HepG2 (cell line): Measurements from ENCODE around the gene PPP1R7. TPM values are rescaled to one million over a fixed set of nuclear protein-coding genes. Genes with fewer than 3 reads are reported as not detected.

Source experiments
- ATAC-seq: fragments of 200-7000 bp; cut with Tn5 transposase; 3 replicates; pipeline ENCODE4 v1.9.1; 2020; ENCODE audit warnings: mild to moderate bottlenecking, moderate library complexity
- BruUV-seq: library from RNA; stranded (reverse); fragments of 400-500 nt; replicated peaks from 2 replicates; lab custom pipeline; 2021; lab: Mats Ljungman, UMichigan
- CTCF ChIA-PET: fragments of 300-600 bp; formaldehyde crosslinking; extraction: SDS; loops from one replicate; lab custom pipeline; 2021; ENCODE audit warnings: low total read pairs, inconsistent platforms, low intra/inter-chr PET ratio; lab: Yijun Ruan, JAX
- POLR2A ChIA-PET: fragments of 350-600 bp; sonication (Branson Sonifier 250); formaldehyde crosslinking; loops from one replicate; lab custom pipeline; 2020; ENCODE audit warnings: antibody characterized with exemption, inconsistent platforms; lab: Yijun Ruan, JAX
- DNase-seq: peaks from one replicate; pipeline ENCODE4 v3.0.0-alpha.2; 2015; ENCODE audit warnings: low spot score
- FAIRE-seq: peaks from 3 replicates; lab custom pipeline; 2011; peaks lifted over from hg19 to GRCh38; lab: Jason Lieb, UNC
- H2AFZ ChIP-seq: one replicate; pipeline ENCODE4 v1.6.1; 2011; ENCODE audit warnings: low read length, inconsistent platforms
- H3K27ac ChIP-seq: fragments of 300-600 bp; 3 replicates; pipeline ENCODE4 v1.8.0; 2011; ENCODE audit warnings: mixed run types, mild to moderate bottlenecking, mixed read lengths, low read length, inconsistent platforms; ENCODE audit not compliant: insufficient read depth; ENCODE audit errors: extremely low read length
- H3K27me3 ChIP-seq, 2 experiments: fragments of 200-600 bp in 1 of 2; 2 replicates in 1 of 2; 3 replicates in 1 of 2; pipeline versions ENCODE4 v1.6.0 to v1.8.0; 2011; ENCODE audit warnings: low read length in 2 of 2, mild to moderate bottlenecking in 2 of 2, moderate library complexity in 2 of 2, inconsistent platforms in 1 of 2; ENCODE audit not compliant: insufficient read depth in 2 of 2, control insufficient read depth in 1 of 2
- H3K36me3 ChIP-seq, 2 experiments: fragments of 200-600 bp in 1 of 2; replicated peaks in 1 of 2; 2 replicates in 1 of 2; 3 replicates in 1 of 2; pipeline versions ENCODE4 v1.5.1 to v1.8.0; 2011; ENCODE audit warnings: low read length in 2 of 2, inconsistent platforms in 1 of 2; ENCODE audit not compliant: insufficient read depth in 2 of 2, control insufficient read depth in 1 of 2
- H3K4me1 ChIP-seq: 2 replicates; pipeline ENCODE4 v1.5.1; 2012; ENCODE audit warnings: low read length, inconsistent platforms; ENCODE audit not compliant: insufficient read depth
- H3K4me2 ChIP-seq: 2 replicates; pipeline ENCODE4 v1.6.0; 2011; ENCODE audit warnings: low read depth, low read length, inconsistent platforms
- H3K4me3 ChIP-seq, 3 experiments: fragments of 200-600 bp in 1 of 3; sonication (generic), shearing (Covaris generic) in 1 of 3; replicated peaks in 1 of 3; 2 replicates each; pipeline ENCODE4 v1.5.1; 2011 to 2016; ENCODE audit warnings: low read length in 3 of 3, inconsistent platforms in 2 of 3, low read depth in 2 of 3, mild to moderate bottlenecking in 2 of 3, control low read depth in 1 of 3, mixed read lengths in 1 of 3; ENCODE audit not compliant: insufficient read depth in 1 of 3
- H3K79me2 ChIP-seq: one replicate; pipeline ENCODE4 v1.6.1; 2011; ENCODE audit warnings: low read length, inconsistent platforms; ENCODE audit not compliant: insufficient read depth
- H3K9ac ChIP-seq: 2 replicates; pipeline ENCODE4 v1.6.0; 2011; ENCODE audit warnings: mild to moderate bottlenecking, low read depth, low read length, inconsistent platforms; ENCODE audit not compliant: insufficient read depth
- H3K9me3 ChIP-seq: 2 replicates; pipeline ENCODE4 v1.5.1; 2012; ENCODE audit warnings: mild to moderate bottlenecking, low read length
- H4K20me1 ChIP-seq: 2 replicates; pipeline ENCODE4 v1.6.0; 2011; ENCODE audit warnings: inconsistent platforms, mild to moderate bottlenecking, low read length, moderate library complexity; ENCODE audit not compliant: insufficient read depth
- ZNF296 ChIP-seq: sonication (generic); formaldehyde crosslinking; conservative IDR thresholded peaks from 2 replicates; pipeline ENCODE4 v1.5.0; 2020; ENCODE audit warnings: mild to moderate bottlenecking, missing genetic modification reagents
- ZSCAN31 ChIP-seq: sonication (generic); formaldehyde crosslinking; IDR thresholded peaks from 2 replicates; pipeline ENCODE4 v1.5.0; 2020; ENCODE audit warnings: low read depth, mild to moderate bottlenecking, missing genetic modification reagents
- WGBS: methylation state at CpG from one replicate; pipeline ENCODE4 v1.1.6; 2017; ENCODE audit warnings: low lambda C conversion rate; 5-methylcytosine and 5-hydroxymethylcytosine counted together
- in situ Hi-C: cut with HindIII; loops from 2 replicates; pipeline ENCODE4 v1.10.0; 2017; ENCODE audit warnings: low pct_unique_long_range_greater_than_20kb; ENCODE audit not compliant: extremely low pct_ligation_motif_present
- intact Hi-C: fragments of 100-400 bp; cut with micrococcal nuclease; formaldehyde crosslinking; loops from one replicate; pipeline ENCODE4 v1.10.0; 2022; ENCODE audit not compliant: unreplicated experiment
- polyA plus RNA-seq, 8 experiments: library from polyadenylated mRNA; depleted of rRNA in 3 of 8; stranded (reverse) in 7 of 8; unstranded in 1 of 8; fragments of >200 nt; fragmentation: Illumina TruSeq in 4 of 8; extraction: Trizol in 4 of 8; gene quantifications; 2 replicates each; pipeline versions ENCODE4 v1.2.1 to v1.2.3, GENCODE V29; 2011 to 2016; ENCODE audit warnings: low read depth in 4 of 8, missing spikeins in 1 of 8, mixed read lengths in 1 of 8; ENCODE audit not compliant: insufficient read depth in 1 of 8
- total RNA-seq, 5 experiments: library from RNA; depleted of rRNA; stranded (reverse); fragments of >200 nt; fragmentation: Illumina TruSeq; extraction: Trizol; gene quantifications; 2 replicates each; pipeline ENCODE4 v1.2.3, GENCODE V29; 2016; ENCODE audit warnings: low read depth in 1 of 5
- TF ChIP-seq, protein P1 (sequence below): sonication (generic); formaldehyde crosslinking; IDR thresholded peaks from 2 replicates; pipeline ENCODE4 v1.4.0; 2020; ENCODE audit warnings: low read depth, missing genetic modification reagents

The PPP1R7 gene
- total and polyA plus RNA-seq, 2 of the 13 experiments (the other 11 are each of a cell fraction or from before 2014, with no cell fraction given), result 33.3 to 67.9 TPM

DNA sequence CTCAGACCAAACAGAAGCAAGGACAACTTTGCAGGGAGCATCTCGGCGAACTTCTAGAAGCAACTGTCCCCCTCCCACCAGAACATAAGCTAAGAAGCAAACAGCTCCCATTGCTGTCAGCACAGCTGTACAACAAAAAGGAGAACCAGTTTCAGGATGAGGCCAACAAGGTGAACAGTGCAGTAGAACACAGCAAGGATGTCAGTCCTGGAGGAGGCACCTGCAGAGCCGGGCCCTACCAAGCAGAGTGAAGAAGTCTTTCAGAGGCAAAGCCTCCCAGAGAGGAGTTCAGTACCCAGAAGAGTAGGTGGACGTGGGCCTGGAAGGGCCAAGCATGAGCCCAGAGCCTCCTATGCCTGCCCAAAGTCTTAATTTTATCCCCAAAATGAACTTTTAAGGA lies 2.0 kb upstream of the PPP1R7 start:
- WGBS, result 49% methylated on average over 4 of the region's 4 CpGs
- H3K9ac ChIP-seq, result peak overlapping the region; percentile 70
- intact Hi-C loops, result loop anchor here (2.0 kb wide), 1 partner anchor 45 kb away; the partner anchor contains the start of gene MTERF4
- TF ChIP-seq ZNF296 (0 out of 2 replicates have a peak, but pooled peaks have one; percentile 26), ZSCAN31 (0 out of 2 replicates have a peak, but pooled peaks have one; percentile 13)
- TF ChIP-seq, protein P1, sequence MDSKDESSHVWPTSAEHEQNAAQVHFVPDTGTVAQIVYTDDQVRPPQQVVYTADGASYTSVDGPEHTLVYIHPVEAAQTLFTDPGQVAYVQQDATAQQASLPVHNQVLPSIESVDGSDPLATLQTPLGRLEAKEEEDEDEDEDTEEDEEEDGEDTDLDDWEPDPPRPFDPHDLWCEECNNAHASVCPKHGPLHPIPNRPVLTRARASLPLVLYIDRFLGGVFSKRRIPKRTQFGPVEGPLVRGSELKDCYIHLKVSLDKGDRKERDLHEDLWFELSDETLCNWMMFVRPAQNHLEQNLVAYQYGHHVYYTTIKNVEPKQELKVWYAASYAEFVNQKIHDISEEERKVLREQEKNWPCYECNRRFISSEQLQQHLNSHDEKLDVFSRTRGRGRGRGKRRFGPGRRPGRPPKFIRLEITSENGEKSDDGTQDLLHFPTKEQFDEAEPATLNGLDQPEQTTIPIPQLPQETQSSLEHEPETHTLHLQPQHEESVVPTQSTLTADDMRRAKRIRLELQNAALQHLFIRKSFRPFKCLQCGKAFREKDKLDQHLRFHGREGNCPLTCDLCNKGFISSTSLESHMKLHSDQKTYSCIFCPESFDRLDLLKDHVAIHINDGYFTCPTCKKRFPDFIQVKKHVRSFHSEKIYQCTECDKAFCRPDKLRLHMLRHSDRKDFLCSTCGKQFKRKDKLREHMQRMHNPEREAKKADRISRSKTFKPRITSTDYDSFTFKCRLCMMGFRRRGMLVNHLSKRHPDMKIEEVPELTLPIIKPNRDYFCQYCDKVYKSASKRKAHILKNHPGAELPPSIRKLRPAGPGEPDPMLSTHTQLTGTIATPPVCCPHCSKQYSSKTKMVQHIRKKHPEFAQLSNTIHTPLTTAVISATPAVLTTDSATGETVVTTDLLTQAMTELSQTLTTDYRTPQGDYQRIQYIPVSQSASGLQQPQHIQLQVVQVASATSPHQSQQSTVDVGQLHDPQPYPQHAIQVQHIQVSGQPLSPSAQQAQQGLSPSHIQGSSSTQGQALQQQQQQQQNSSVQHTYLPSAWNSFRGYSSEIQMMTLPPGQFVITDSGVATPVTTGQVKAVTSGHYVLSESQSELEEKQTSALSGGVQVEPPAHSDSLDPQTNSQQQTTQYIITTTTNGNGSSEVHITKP (CRISPR knock-in tag), result no peak
- TF ChIP-seq, all 625 proteins: peak for 2
- Histone ChIP-seq H2AFZ (peak overlapping the region; percentile 74), H3K4me3 (peak overlapping the region; percentile 83 to 96 (median 91)), H3K4me2 (peak overlapping the region; percentile 99), H3K27ac (no peak overlapping the region), H3K36me3 (no peaks in the 10 kb centered on the region; a peak in 1 of 5 replicates), H3K79me2 (peaks cover 22% of the 10 kb centered on the region), H3K9me3 (no peaks in the 10 kb centered on the region), H3K27me3 (no peaks in the 10 kb centered on the region; a peak in 1 of 5 replicates), H4K20me1 (no peaks in the 10 kb centered on the region), H3K4me1 (peaks cover 25% of the 10 kb centered on the region)
- FAIRE-seq (peak; percentile 12), ATAC-seq (no peak), DNase-seq (no peak)
- in situ Hi-C loops, result no loop called here
- CTCF ChIA-PET, result no interaction called here
- BruUV-seq, result TSS peak; percentile 57
- POLR2A ChIA-PET, result no interaction called here
